Left cardiac atrium (tissue), 4 donors: ENCODE measurements around the gene PRR18. TPM values are rescaled to one million over a fixed set of nuclear protein-coding genes. Genes with fewer than 3 reads are reported as not detected.

Experiments
- ATAC-seq, 2 donors: fragments of 200-7000 bp; cut with Tn5 transposase; one replicate each; pipeline ENCODE4 v1.9.1; 2020; ENCODE audit warnings: mild to moderate bottlenecking in 2 of 2, moderate library complexity in 2 of 2
- DNase-seq: peaks from one replicate; pipeline ENCODE4 v3.0.0-alpha.2; 2020
- intact Hi-C, 2 donors: fragments of 100-400 bp; cut with DNase I; formaldehyde crosslinking; loops; one replicate each; pipeline versions ENCODE4 v1.14.1 to v1.15.1; 2022 to 2023
- total RNA-seq, 2 donors: library from RNA; stranded (reverse); fragmentation: NEBNext Ultra II Directional; extraction: Animal tissue kit (Norgen Biotek cat#: 25700); gene quantifications; one replicate each; pipeline ENCODE4 v1.2.1, GENCODE V29; 2021
- donor health status: DM: no; HTN: yes; CAD: no.
- donor health status: DM: no; HTN: yes; CAD: no; lungs with severe emphysema.
- donor health status: DM: yes; HTN: yes; CAD: no.
- donor health status: Dilated cardiomyopathy.

PRR18 gene
- total RNA-seq, 2 donors from 2014 or later: 0.26 to 0.65 TPM

GRCh38 chr6:166309977-166310376 is 1.8 kb upstream of the PRR18 start:
- intact Hi-C loops: loop anchor here in 1 of 2 donors (5.0 kb wide), 1 partner anchor 87 kb away; no protein-coding TSS in a partner anchor
- ATAC-seq (no peak), DNase-seq (no peak)

- no peak for DNase-seq
- ATAC-seq: no peak
- intact Hi-C loops: no loop called here
Measured at GRCh38 chr6:166308769-166309589, 787 bp upstream of the PRR18 start.

GRCh38 chr6:166307082-166308032 is 835 bp downstream of the PRR18 start:
- intact Hi-C loops: no loop called here
- DNase-seq: no peak
- peak; percentile 48 to 50 for ATAC-seq

GRCh38 chr6:166306378-166307081 is 1.7 kb downstream of the PRR18 start:
- no peak for ATAC-seq
- intact Hi-C loops: no loop called here

GRCh38 chr6:166305562-166306117 is 2.6 kb downstream of the PRR18 start:
- intact Hi-C loops: no loop called here
- DNase-seq: no peak
- no peak for ATAC-seq

More at GRCh38 chr6:166306378-166307081, 1.7 kb downstream of the PRR18 start:
- no peak for DNase-seq

- intact Hi-C loops: no loop called here
- no peak for DNase-seq
- ATAC-seq: no peak
Measured at GRCh38 chr6:166304106-166304505, 4.1 kb downstream of the PRR18 start.

- DNase-seq (no peak), ATAC-seq (no peak)
- intact Hi-C loops: no loop called here
Measured at GRCh38 chr6:166301611-166302529, 6.3 kb downstream of the PRR18 start.

- intact Hi-C loops: no loop called here
- no peak for ATAC-seq
- DNase-seq: no peak
Measured at GRCh38 chr6:166300357-166300987, 7.7 kb downstream of the PRR18 start.

- no peak for DNase-seq
- ATAC-seq: no peak
- intact Hi-C loops: no loop called here
Measured at GRCh38 chr6:166297606-166298005, 10.6 kb downstream of the PRR18 start.

- intact Hi-C loops: no loop called here
- DNase-seq (no peak), ATAC-seq (no peak)
Measured at GRCh38 chr6:166296035-166296883, 11.9 kb downstream of the PRR18 start.

- no peak for DNase-seq
- no peak for ATAC-seq
- intact Hi-C loops: no loop called here
Measured at GRCh38 chr6:166293731-166294584, 14.2 kb downstream of the PRR18 start.

- no peak for DNase-seq
- intact Hi-C loops: no loop called here
Measured at GRCh38 chr6:166289207-166290060, 18.8 kb downstream of the PRR18 start.

GRCh38 chr6:166286839-166287271 is 21.3 kb downstream of the PRR18 start:
- DNase-seq (no peak), ATAC-seq (no peak)
- intact Hi-C loops: no loop called here

More at GRCh38 chr6:166289207-166290060, 18.8 kb downstream of the PRR18 start:
- no peak for ATAC-seq

- no peak for DNase-seq
- no peak for ATAC-seq
- intact Hi-C loops: no loop called here
Measured at GRCh38 chr6:166285233-166285632, 23.0 kb downstream of the PRR18 start.

- intact Hi-C loops: no loop called here
- DNase-seq (no peak), ATAC-seq (no peak)
Measured at GRCh38 chr6:166284640-166285039, 23.6 kb downstream of the PRR18 start.
